HepG2 (cell line): ENCODE data around the gene MMP19. TPM values are rescaled to one million over a fixed set of nuclear protein-coding genes. Genes with fewer than 3 reads are reported as not detected.

Experiments
- ATAC-seq: fragments of 200-7000 bp; cut with Tn5 transposase; 3 replicates; pipeline ENCODE4 v1.9.1; 2020; ENCODE audit warnings: mild to moderate bottlenecking, moderate library complexity
- BruUV-seq: library from RNA; stranded (reverse); fragments of 400-500 nt; replicated peaks from 2 replicates; lab custom pipeline; 2021; lab: Mats Ljungman, UMichigan
- CTCF ChIA-PET: fragments of 300-600 bp; formaldehyde crosslinking; extraction: SDS; loops from one replicate; lab custom pipeline; 2021; ENCODE audit warnings: low total read pairs, inconsistent platforms, low intra/inter-chr PET ratio; lab: Yijun Ruan, JAX
- POLR2A ChIA-PET: fragments of 350-600 bp; sonication (Branson Sonifier 250); formaldehyde crosslinking; loops from one replicate; lab custom pipeline; 2020; ENCODE audit warnings: antibody characterized with exemption, inconsistent platforms; lab: Yijun Ruan, JAX
- DNase-seq: peaks from one replicate; pipeline ENCODE4 v3.0.0-alpha.2; 2015; ENCODE audit warnings: low spot score
- FAIRE-seq: peaks from 3 replicates; lab custom pipeline; 2011; peaks lifted over from hg19 to GRCh38; lab: Jason Lieb, UNC
- H2AFZ ChIP-seq: one replicate; pipeline ENCODE4 v1.6.1; 2011; ENCODE audit warnings: low read length, inconsistent platforms
- H3K27ac ChIP-seq: fragments of 300-600 bp; 3 replicates; pipeline ENCODE4 v1.8.0; 2011; ENCODE audit warnings: mixed run types, mild to moderate bottlenecking, mixed read lengths, low read length, inconsistent platforms; ENCODE audit not compliant: insufficient read depth; ENCODE audit errors: extremely low read length
- H3K27me3 ChIP-seq, 2 experiments: fragments of 200-600 bp in 1 of 2; 2 replicates in 1 of 2; 3 replicates in 1 of 2; pipeline versions ENCODE4 v1.6.0 to v1.8.0; 2011; ENCODE audit warnings: low read length in 2 of 2, mild to moderate bottlenecking in 2 of 2, moderate library complexity in 2 of 2, inconsistent platforms in 1 of 2; ENCODE audit not compliant: insufficient read depth in 2 of 2, control insufficient read depth in 1 of 2
- H3K36me3 ChIP-seq, 2 experiments: fragments of 200-600 bp in 1 of 2; replicated peaks in 1 of 2; 2 replicates in 1 of 2; 3 replicates in 1 of 2; pipeline versions ENCODE4 v1.5.1 to v1.8.0; 2011; ENCODE audit warnings: low read length in 2 of 2, inconsistent platforms in 1 of 2; ENCODE audit not compliant: insufficient read depth in 2 of 2, control insufficient read depth in 1 of 2
- H3K4me1 ChIP-seq: 2 replicates; pipeline ENCODE4 v1.5.1; 2012; ENCODE audit warnings: low read length, inconsistent platforms; ENCODE audit not compliant: insufficient read depth
- H3K4me2 ChIP-seq: 2 replicates; pipeline ENCODE4 v1.6.0; 2011; ENCODE audit warnings: low read depth, low read length, inconsistent platforms
- H3K4me3 ChIP-seq, 3 experiments: fragments of 200-600 bp in 1 of 3; sonication (generic), shearing (Covaris generic) in 1 of 3; replicated peaks in 1 of 3; 2 replicates each; pipeline ENCODE4 v1.5.1; 2011 to 2016; ENCODE audit warnings: low read length in 3 of 3, inconsistent platforms in 2 of 3, low read depth in 2 of 3, mild to moderate bottlenecking in 2 of 3, control low read depth in 1 of 3, mixed read lengths in 1 of 3; ENCODE audit not compliant: insufficient read depth in 1 of 3
- H3K79me2 ChIP-seq: one replicate; pipeline ENCODE4 v1.6.1; 2011; ENCODE audit warnings: low read length, inconsistent platforms; ENCODE audit not compliant: insufficient read depth
- H3K9ac ChIP-seq: 2 replicates; pipeline ENCODE4 v1.6.0; 2011; ENCODE audit warnings: mild to moderate bottlenecking, low read depth, low read length, inconsistent platforms; ENCODE audit not compliant: insufficient read depth
- H3K9me3 ChIP-seq: 2 replicates; pipeline ENCODE4 v1.5.1; 2012; ENCODE audit warnings: mild to moderate bottlenecking, low read length
- H4K20me1 ChIP-seq: 2 replicates; pipeline ENCODE4 v1.6.0; 2011; ENCODE audit warnings: inconsistent platforms, mild to moderate bottlenecking, low read length, moderate library complexity; ENCODE audit not compliant: insufficient read depth
- AGO2 ChIP-seq: fragments of 200-400 bp; formaldehyde crosslinking; optimal IDR thresholded peaks from 2 replicates; pipeline ENCODE3; 2017; ENCODE audit warnings: mild to moderate bottlenecking, low read depth, low read length, moderate library complexity
- BRCA1 ChIP-seq: sonication (generic); formaldehyde crosslinking; IDR thresholded peaks from 2 replicates; pipeline ENCODE4 v1.4.0; 2020; ENCODE audit warnings: missing genetic modification reagents
- HMG20B ChIP-seq: conservative IDR thresholded peaks from 2 replicates; pipeline ENCODE4 v1.6.1; 2016; ENCODE audit warnings: missing genetic modification reagents, missing compliant biosample characterization
- ISX ChIP-seq: sonication (generic); formaldehyde crosslinking; conservative IDR thresholded peaks from 2 replicates; pipeline ENCODE4 v1.5.0; 2020; ENCODE audit warnings: missing genetic modification reagents
- NCOA1 ChIP-seq: sonication (generic); formaldehyde crosslinking; IDR thresholded peaks from 2 replicates; pipeline ENCODE4 v1.9.0; 2021; ENCODE audit warnings: missing genetic modification reagents
- NR1H2 ChIP-seq: sonication (generic); formaldehyde crosslinking; IDR thresholded peaks from 2 replicates; pipeline ENCODE4 v1.8.1; 2022; ENCODE audit warnings: low read depth, missing genetic modification reagents, borderline replicate concordance
- RORA ChIP-seq: sonication (generic); formaldehyde crosslinking; IDR thresholded peaks from 2 replicates; pipeline ENCODE4 v1.5.0; 2020; ENCODE audit warnings: mild to moderate bottlenecking, missing genetic modification reagents, moderate library complexity
- ZKSCAN5 ChIP-seq: sonication (generic); formaldehyde crosslinking; IDR thresholded peaks from 2 replicates; pipeline ENCODE4 v1.5.1; 2020; ENCODE audit warnings: mild to moderate bottlenecking, missing genetic modification reagents
- ZNF143 ChIP-seq: sonication (generic); formaldehyde crosslinking; IDR thresholded peaks from 2 replicates; pipeline ENCODE4 v1.4.0; 2020; ENCODE audit warnings: missing genetic modification reagents
- WGBS: methylation state at CpG from one replicate; pipeline ENCODE4 v1.1.6; 2017; ENCODE audit warnings: low lambda C conversion rate; 5-methylcytosine and 5-hydroxymethylcytosine counted together
- in situ Hi-C: cut with HindIII; loops from 2 replicates; pipeline ENCODE4 v1.10.0; 2017; ENCODE audit warnings: low pct_unique_long_range_greater_than_20kb; ENCODE audit not compliant: extremely low pct_ligation_motif_present
- intact Hi-C: fragments of 100-400 bp; cut with micrococcal nuclease; formaldehyde crosslinking; loops from one replicate; pipeline ENCODE4 v1.10.0; 2022; ENCODE audit not compliant: unreplicated experiment
- polyA plus RNA-seq, 8 experiments: library from polyadenylated mRNA; depleted of rRNA in 3 of 8; stranded (reverse) in 7 of 8; unstranded in 1 of 8; fragments of >200 nt; fragmentation: Illumina TruSeq in 4 of 8; extraction: Trizol in 4 of 8; gene quantifications; 2 replicates each; pipeline versions ENCODE4 v1.2.1 to v1.2.3, GENCODE V29; 2011 to 2016; ENCODE audit warnings: low read depth in 4 of 8, missing spikeins in 1 of 8, mixed read lengths in 1 of 8; ENCODE audit not compliant: insufficient read depth in 1 of 8
- total RNA-seq, 5 experiments: library from RNA; depleted of rRNA; stranded (reverse); fragments of >200 nt; fragmentation: Illumina TruSeq; extraction: Trizol; gene quantifications; 2 replicates each; pipeline ENCODE4 v1.2.3, GENCODE V29; 2016; ENCODE audit warnings: low read depth in 1 of 5

The MMP19 gene
- total and polyA plus RNA-seq, 2 of the 13 experiments (the other 11 are each of a cell fraction or from before 2014, with no cell fraction given): 0.07 to 0.08 TPM

DNA sequence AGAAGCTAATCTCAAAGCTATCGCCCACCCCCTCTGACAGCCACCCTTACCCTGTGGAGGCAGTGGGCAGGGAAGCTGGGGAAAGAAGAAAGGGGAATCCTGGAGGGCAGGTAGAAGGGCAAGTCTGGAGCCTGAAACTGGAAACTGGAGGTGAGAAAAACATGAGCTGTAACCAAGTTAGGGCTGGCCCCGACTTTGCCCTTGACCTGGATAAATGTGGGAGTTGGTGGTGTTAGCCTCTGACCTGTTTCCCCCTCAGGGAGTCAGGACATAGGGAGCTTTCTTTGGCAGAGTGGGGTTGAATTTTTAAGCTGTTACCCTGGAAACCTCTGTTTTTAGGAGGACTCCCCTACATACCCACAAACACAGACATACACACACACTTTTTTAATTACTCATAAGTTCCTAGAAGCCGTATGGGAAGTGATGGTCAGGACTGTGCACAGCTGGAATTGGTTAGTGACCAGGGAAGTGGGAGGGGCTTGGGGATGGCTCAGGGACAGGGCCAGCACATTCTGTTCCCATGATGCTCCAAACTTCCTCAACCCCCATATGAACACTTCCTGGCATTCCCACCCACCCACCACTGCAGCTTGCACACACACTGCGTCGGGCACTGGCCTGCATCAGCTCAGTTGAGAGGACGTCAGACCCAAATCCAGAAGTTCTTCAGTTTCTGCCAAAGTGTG lies 5.0 kb upstream of the MMP19 start:
- CTCF ChIA-PET: no interaction called here
- 26% methylated on average over 6 of the region's 6 CpGs for WGBS
- TF ChIP-seq AGO2 (no peak), NCOA1 (CRISPR knock-in tag) (no peak), ZNF143 (peak; percentile 58; the same call in 1 of the 2 replicates), ZKSCAN5 (peak; percentile 60; the same call in 1 of the 2 replicates), RORA (CRISPR knock-in tag) (no peak)
- TF ChIP-seq, all 625 proteins: peak for 2
- Histone ChIP-seq H3K4me1 (peaks cover 26% of the 10 kb centered on the region), H3K4me2 (peak overlapping the region; percentile 47), H3K9ac (no peak overlapping the region), H2AFZ (no peak overlapping the region), H3K27me3 (peaks cover 1 to 15% of the 10 kb centered on the region in 2 experiments; a peak in 3 of 5 replicates), H4K20me1 (no peaks in the 10 kb centered on the region), H3K27ac (no peak overlapping the region), H3K79me2 (no peaks in the 10 kb centered on the region), H3K36me3 (no peaks in the 10 kb centered on the region), H3K4me3 (no peak overlapping the region), H3K9me3 (no peaks in the 10 kb centered on the region)
- no TSS peak for BruUV-seq
- DNase-seq: peak; percentile 26
- ATAC-seq: peak; percentile 72
- in situ Hi-C loops (no loop called here), intact Hi-C loops (no loop called here)
- FAIRE-seq: no peak
- POLR2A ChIA-PET: interaction anchor here (0.9 to 2.5 kb wide), 2 partner anchors 18 to 30 kb away, joined by 3 to 17 read pairs; partner anchors contain the start of genes DNAJC14 and SARNP

DNA sequence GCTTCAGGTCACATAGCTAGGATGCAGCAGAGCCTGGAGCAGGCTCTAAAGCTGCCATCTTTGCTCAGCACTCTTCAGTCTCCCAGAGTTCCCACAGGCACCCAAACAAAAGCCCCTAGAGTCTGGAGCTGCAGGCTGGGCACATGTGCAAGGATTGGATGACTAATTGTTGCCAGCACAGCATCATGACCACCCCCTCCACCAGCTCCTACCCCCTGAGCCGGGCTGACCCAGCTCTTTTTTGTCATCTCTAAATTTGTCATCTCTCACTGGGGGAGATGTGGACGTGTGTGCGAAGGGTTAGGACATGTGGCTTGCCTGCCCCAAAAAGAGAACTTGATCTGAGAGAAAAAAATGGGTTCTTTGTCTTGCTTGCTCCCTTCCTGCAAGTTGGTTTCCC lies 4.3 kb upstream of the MMP19 start:
- Histone ChIP-seq H3K4me1 (peaks cover 33% of the 10 kb centered on the region), H3K27ac (no peak overlapping the region), H3K9me3 (no peaks in the 10 kb centered on the region), H2AFZ (no peak overlapping the region), H3K79me2 (no peaks in the 10 kb centered on the region), H3K4me2 (no peak overlapping the region), H4K20me1 (no peaks in the 10 kb centered on the region), H3K4me3 (no peak overlapping the region), H3K36me3 (no peaks in the 10 kb centered on the region), H3K27me3 (peaks cover 1 to 15% of the 10 kb centered on the region in 2 experiments; a peak in 3 of 5 replicates), H3K9ac (no peak overlapping the region)
- in situ Hi-C loops: no loop called here
- intact Hi-C loops: no loop called here
- WGBS: 34% methylated on average over 3 of the region's 3 CpGs
- no TSS peak for BruUV-seq
- POLR2A ChIA-PET: interaction anchor here (2.5 kb wide), 1 partner anchor 17 kb away, joined by 17 read pairs; the partner anchor contains the start of gene DNAJC14
- TF ChIP-seq BRCA1 (CRISPR knock-in tag) (no peak), ISX (CRISPR knock-in tag) (no peak), NR1H2 (no peak), HMG20B (CRISPR knock-in tag) (no peak)
- DNase-seq: no peak
- CTCF ChIA-PET: no interaction called here
- FAIRE-seq: no peak
- no peak for ATAC-seq
